ENCODE results near the gene SMC5.
"Not testable (repeated sequence)": the region's sequence is repeated elsewhere in the genome, so short reads cannot be mapped to it uniquely, and the experiment has no call there.

SMC5 gene

DNA sequence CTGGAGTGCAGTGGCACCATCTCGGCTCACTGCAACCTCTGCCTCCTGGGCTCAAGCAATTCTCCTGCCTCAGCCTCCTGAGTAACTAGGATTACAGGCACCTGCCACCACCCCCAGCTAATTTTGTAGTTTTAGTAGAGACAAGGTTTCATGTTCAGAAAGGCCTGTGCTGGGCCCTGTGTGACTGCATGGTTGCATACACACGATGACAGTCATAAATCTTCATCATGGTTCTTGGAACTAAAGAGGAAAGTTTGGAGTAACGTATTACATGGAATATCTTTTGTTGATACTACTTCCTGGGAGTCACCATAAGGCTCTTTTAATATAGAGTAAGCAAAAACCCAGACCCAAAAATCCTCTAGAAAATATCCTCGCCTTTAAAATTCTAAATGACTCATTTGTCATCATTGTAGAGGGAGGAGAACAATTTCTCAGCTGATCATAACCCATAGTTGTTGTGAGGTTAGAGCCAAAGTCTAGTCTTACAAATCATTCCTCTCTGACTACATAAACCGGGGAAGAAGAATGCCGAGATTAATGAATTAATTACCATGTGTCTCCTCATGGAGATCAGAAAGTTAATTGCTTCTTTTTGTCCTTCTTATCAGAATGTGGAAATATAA is 108.6 kb downstream of the SMC5 start:
- DNase-seq (ENCODE audit: low spot score) = no peak

DNA sequence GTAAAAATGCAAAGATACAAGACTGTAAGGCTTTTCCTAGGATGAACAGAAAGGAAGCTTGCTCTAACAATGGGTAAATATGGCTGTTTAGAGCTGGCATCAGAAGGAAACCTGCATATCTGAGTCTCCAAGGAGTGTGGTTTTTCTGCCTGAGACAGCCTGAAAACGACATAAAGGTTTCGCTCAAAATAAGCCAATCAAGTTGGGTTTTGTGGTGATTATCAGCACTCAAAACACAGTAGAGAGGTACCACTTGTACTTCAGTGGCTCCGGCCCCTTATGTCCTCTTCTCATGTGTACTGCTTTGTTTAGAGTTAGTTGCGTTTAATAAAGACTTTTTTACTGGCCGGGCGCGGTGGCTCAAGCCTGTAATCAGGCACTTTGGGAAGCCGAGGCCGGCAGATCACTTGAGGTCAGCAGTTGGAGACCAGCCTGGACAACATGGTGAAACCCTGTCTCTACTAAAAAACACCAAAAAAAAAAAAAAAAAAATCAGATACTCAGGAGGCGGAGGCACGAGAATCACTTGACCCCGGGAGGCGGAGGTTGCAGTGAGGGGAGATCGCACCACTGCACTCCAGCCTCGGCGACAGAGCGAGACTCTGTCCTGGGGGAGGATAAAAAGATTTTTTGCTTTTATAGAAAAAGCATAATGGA is 116.3 kb downstream of the SMC5 start:
- no peak for DNase-seq (ENCODE audit: low spot score)

DNA sequence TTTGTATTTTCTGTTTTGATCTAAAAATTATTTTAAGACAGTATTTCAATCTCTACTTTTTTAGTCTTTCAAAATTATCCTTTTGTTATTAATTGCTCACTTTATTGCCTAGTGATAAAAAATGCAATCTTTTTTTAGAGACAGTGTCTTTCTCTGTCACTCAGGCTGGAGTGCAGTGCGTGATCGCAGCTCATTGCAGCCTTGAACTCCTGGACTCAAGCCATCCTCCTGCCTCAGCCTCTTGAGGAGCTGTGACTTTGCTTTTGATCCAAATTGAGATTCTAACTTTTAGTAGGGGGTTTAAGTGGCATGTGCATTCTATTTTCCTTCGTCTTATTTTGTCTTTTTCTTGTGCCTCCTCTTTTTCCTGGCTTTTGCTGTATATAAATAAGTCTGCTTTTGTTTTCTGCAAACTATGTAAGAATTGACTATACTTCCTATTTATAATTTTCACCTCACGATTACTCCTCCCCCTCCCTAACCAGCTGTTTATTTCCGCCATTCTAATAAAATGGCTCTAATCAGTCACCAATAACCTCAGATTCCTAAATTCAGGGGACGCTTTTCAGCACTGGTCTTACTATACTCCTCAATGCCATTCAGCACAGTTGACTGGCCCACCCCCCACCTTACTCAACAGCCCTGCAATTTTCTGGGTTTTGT is 123.4 kb downstream of the SMC5 start:
- DNase-seq (ENCODE audit: low spot score) = no peak

DNA sequence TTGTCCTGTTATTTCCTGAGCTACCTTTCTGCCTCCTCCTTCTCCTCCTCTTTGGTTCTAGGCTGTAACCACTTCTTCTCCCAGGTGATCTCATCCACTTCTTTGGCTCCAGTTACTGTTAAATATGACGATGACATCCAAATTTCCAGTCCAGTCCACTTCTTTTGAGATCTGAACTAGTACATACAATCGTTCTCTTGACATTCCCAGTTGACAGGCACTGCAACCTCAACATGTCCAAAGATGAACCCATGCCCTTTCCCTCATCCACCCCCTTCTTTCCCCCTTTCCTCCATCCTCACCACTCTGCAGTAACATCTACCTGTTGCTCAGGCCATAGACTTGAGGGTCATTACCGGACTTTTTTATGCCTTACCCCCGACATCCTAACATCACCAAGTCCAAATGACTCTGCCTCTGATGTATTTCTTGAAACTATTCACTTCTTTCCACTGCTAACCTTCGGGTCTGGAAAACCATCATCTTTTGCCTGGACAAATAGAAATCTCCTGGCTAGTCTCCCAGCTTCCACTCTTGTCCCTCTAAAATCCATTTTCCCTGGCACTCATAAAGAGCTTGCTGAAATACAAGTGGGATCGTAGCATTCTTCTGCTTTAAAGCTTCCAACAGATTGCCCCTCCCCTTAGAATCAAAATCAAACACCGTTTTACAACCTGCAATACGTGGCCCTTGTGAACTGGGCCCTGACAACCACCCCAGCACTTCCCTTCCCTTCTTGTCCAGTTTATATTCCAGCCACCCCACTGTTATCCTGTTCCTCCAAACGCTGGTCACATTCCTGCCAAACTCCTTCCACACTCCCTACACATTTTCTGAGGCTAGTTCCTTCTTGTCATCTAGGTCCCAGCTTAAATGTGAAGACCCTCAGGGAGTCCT is 124.2 kb downstream of the SMC5 start:
- DNase-seq (ENCODE audit: low spot score) = no peak

DNA sequence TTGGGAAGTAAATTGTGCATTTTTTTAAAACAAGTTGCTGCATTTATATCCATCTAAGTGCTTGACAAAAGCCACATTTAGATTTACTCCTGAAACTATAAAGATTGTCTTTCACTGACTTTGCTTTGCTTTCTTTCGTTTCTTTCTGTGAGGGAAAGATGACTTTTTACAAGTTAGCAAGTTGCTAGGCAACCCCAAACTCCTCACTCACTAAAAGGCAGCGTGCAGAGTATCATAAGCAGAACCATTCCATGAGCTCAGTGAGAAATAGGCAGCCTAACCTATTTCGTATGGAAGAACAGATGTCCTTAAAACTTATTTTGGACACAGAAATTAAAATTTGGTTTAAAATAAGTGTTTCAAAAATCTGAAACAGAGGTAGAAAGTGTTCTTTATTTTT is 126.6 kb downstream of the SMC5 start:
- DNase-seq (ENCODE audit: low spot score) = no peak

DNA sequence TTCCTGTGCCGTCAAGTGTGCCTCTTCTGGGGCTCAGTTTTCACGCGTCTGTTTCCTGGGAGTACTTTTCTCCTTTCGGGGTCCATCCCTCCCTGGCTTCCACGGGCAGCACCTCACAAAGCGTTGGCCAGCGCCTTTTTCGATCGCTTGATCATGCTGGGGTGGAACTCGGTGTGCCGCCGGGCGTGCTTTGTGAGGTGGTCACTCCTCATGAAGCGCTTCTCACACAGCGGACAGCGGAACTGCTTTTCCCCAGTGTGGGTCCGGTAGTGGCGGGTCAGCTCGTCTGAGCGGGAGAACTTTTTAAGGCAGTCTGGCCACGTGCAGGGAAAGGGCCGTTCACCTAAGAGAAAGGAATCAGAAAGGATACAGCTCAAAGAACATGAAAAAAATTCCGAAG is 128.9 kb downstream of the SMC5 start:
- DNase-seq (ENCODE audit: low spot score) = no peak

DNA sequence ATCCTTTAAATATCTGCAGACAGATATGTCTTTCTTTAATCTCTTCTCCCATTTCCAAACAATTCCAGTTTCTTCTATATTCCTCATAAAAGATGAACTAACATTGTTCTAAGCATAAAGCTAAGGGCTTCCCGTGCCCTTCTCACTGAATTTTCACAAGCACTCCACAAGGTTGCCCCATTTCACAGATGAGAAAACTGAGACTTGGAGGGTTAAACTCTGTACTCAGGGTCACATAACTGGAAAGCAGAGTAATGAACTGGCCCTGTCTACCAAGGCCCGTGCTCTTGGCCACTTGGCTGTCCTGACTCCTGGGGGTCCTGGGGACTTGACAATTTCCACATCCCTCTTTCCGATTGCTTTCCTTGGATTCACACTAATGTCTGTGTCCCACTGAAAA is 130.4 kb downstream of the SMC5 start:
- no peak for DNase-seq (ENCODE audit: low spot score)

DNA sequence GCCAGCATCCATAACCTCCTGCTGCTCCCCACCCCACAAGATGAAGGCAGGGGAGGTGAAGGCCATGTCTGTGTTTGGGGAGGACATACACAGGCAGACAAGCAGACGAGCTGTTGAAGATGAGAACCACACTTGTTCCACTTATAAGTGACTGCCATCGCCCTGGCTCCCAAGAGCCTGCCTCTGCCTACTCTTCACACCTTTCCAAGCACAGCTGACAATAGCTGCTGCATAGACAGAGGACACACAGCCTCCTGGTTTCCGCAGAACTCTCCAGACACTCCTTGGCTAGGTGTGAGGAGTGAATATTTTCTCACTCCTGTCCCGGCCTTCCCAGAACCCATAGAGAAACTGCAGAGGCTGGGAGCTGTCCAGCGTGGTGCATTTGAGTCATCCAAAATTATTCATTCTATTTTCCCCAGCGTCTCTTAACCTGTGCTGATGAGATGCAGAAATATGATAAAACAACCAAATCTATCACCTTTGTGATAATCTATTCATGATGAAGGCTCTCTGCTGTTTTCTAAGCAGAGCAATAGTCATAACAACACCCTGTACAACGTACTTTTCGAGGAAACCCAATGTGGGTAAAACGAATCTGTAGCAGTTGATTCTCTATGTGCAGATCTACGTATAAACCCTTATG is 131.0 kb downstream of the SMC5 start:
- peak; percentile 56 for DNase-seq (ENCODE audit: low spot score)

DNA sequence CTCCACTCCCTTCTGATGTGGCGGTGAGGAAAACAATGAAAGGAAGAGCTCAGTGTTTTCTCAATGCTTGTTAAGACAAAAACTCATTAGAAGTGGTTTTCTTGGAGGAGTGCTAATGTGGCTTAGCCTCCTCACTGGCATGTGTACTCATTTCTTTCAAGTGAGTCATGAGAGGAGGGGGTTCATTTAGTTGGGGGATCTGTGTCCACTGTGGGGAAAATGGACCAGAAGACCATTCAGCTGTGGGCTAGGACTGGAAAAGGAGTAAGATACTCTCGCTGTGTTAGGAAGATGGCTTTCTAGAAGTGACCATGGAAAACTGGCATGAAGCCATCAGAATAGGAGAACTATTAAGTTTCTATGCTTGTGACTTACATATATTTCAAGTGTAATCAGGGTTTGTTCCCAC is 132.2 kb downstream of the SMC5 start:
- DNase-seq (ENCODE audit: low spot score) = no peak

DNA sequence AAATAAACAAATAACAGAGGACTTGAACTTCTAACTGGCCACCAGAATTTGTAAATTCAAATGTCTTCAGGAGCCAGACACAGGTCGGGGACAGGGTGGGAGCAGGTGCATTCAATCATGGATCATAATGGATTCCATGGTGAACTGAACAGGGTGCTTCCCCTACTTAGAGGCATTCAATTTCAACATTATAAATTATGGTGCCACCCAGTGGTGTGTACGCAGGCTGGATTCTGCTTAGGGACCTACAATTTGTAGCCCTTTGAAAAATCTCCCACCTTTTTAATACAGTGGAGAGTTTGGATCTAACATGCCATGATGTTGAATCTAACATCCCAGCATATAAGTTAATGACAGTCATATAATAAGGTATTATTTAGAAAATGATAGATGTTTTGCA is 133.4 kb downstream of the SMC5 start:
- no peak for DNase-seq (ENCODE audit: low spot score)

DNA sequence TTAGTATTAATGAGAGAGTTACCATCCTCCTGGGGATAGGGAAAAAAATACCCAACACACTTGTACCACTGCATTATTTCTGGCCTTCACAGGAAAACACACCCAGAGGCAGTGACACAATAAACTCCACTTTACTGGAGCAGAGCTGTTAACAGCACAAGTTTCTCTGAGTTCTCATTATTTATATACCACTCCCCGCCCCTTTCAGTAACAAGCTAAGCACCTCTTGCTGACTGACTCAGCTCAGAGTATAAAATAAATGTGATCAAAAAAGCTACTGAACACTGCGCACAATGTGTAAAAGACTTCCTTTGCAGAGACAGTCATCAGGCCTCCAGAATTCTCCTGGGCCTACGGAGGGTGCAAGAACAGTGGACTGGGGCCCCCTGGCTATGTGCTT is 134.1 kb downstream of the SMC5 start:
- DNase-seq (ENCODE audit: low spot score) = no peak

DNA sequence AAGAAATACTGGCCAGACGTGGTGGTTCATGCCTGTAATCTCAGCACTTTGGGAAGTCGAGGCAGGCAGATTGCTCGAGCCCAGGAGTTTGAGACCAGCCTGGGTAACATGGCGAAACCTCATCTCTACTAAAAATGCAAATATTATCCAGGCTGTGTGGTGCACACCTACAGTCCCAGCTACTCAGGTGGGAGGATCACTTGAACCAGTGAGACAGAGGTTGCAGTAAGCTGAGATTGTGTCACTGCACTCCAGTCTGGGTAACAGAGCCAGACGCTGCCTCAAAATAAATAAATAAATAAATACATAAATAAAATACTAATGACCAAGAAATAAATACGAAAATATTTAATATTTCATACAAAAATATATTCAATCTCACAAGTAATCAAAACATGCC is 136.9 kb downstream of the SMC5 start:
- DNase-seq (ENCODE audit: low spot score) = no peak

DNA sequence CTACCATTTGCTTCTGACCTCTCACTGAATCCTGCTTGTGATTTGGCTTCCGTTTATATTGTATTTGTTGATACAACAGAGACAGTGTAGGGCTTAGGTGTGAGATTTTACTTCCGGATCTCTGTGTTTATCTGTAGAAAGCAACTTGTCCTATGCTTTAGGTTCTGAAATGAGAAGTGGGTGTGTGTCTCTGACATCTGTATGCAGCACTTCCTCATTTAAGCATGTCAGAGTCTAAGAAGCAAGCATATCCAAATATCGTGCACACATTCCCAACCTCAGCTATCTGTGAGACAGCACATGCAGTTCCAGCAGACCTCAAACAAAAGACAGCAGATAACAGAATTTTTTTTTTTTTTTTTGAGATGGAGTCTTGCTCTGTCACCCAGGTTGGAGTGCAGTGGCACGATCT is 139.4 kb downstream of the SMC5 start:
- no peak for DNase-seq (ENCODE audit: low spot score)

DNA sequence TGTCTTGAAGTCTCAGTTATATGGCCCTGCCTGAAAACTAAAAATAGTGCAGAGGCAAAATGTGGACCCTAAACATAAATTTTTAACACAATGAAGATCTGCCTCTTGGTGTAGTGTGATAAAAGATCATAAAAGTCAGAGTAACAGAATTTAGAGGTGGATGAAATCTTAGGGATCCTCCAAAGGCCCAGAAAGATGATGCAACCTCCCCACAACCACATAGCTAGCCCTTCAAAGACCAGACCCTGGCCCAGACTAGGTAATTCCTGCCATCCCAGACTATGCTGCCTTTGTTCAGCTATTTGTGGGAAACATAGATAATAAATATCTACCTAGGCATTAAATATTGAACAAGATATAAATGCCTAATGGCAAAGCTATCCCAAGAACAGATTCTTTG is 140.4 kb downstream of the SMC5 start:
- DNase-seq (ENCODE audit: low spot score) = no peak

DNA sequence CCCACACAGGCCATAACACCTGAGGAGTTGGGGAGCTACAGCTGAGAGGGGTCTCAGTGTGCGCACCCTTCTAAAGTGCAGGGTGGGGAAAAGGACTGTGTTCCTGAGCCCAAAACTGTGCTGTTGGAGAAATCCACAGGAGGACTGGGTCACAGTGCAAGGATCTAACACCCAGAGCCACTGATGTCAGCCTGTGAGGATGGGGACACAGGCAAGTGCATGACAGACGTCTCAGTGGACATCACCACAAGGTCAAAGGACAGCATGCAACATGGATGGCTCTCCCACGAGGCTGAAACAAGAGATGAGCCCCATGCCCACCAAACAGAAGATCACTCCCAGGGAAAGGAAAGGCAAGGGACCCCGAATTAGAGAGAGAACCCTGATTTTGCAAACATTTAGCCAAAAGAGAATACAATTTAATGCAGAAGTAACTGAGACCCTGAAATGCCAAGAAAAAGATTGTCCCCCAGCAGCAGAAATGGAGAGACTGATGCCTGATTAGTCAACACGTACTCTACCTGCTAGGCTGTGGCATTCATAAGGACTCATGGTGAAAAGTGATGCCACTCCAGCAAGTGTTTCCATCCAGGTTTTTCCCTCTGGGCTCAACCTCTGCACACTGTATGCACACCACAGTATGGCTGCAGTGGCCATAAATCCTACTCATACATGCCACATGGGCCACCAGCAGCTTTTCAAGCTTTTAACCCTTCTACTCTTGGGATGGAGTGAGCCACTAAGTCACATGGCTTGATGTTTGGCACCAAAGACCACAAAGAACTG is 141.5 kb downstream of the SMC5 start:
- DNase-seq (ENCODE audit: low spot score) = no peak

DNA sequence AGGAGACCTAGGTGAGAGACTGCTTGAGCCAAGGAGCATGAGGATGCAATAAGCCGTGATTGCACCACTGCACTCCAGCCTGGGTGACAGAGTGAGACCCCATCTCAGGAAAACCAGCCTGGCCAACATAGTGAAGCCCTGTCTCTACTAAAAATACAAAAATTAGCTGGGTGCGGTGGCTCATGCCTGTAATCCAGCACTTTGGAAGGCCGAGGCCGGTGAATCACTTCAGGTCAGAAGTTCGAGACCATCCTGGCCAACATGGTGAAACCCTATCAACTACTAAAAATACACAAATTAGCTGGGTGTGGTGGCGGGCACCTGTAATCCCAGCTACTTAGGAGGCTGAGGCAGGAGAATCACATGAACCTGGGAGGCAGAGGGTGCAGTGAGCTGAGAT is 142.5 kb downstream of the SMC5 start:
- not testable (repeated sequence) for DNase-seq (ENCODE audit: low spot score)

DNA sequence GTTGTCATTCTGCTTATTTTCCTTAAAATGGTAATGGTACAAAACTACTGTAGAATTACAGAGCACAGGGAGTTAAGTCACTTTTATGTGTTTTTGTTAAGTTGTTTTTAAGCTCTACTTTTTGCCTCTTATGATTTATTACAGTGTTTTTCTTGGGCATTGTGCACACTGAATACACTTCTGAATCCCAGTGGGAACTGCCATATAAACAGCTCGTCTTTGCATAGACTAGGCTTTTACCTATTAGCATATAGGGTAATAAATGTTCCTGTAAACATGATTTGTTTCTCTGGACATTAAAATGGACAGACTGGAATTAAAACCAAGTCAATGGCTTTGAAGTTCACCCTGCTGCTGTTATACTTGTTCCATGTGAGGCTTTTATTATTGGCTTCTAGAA is 143.4 kb downstream of the SMC5 start:
- no peak for DNase-seq (ENCODE audit: low spot score)

DNA sequence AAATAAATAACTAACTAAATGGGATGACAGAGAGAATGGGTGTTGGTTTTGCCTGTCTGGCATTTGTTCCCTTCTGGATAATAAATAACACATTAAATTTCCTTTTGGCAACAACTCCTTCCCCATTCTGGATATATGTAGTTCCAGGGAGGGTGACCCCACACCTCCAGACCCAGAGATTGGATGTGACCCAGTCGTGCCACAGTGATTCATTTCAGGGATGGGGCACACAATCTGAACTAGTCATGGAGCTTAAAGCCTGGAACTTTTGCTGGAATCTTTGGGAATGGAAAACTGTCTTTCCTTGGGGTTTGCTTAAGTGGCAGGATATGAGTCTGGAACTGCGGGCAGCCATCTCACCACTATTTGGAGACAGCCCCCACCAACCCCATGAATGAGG is 144.4 kb downstream of the SMC5 start:
- peak; percentile 19 for DNase-seq (ENCODE audit: low spot score)

DNA sequence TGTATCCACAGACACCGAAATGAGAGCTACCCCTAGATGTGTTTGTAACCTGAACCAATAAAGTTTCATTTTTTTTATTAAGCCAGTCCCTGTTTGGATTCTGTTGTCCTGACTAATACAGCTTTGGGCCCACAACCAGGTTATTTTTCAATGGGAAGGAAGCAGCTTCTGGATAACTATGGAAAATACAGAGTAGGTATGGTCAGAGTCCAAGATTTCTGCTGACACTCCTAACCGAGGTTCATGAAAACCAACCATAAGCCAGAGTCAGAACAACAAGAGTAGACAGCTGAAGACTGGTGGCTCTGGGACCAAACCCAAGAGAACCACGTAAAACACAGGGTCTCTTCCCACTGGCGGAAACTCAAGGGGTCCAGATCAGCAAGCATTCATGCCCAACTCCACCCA is 144.8 kb downstream of the SMC5 start:
- DNase-seq (ENCODE audit: low spot score) = peak; percentile 8

DNA sequence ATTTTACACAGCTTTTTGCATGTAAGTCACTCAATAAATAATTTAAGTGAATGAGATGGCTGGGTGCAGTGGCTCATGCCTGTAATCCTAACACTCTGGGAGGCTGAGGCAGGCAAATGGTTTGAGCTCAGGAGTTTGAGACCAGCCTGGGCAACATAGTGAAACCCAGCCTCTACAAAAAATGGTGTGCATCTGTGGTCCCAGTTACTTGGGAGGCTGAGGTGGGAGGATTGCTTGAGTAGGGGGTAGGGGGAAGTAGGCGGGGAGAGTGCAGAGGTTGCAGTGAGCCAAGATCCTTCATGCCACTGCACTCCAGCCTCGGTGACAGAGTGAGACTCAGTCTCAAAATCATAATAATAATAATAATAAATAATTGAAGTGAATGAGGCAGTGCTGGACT is 145.5 kb downstream of the SMC5 start:
- no peak for DNase-seq (ENCODE audit: low spot score)

Data from AG08395 (cell line).